Inflammatory macrophage treated with lipopolysaccharide for 4 hours (primary cell): ENCODE results near the gene ZNF92.
"Not testable (repeated sequence)": the region's sequence is repeated elsewhere in the genome, so short reads cannot be mapped to it uniquely, and the experiment has no call there.

Experiments
- DNase-seq: peaks from one replicate; pipeline ENCODE4 v3.0.0-alpha.2; 2020

Gene ZNF92

DNA sequence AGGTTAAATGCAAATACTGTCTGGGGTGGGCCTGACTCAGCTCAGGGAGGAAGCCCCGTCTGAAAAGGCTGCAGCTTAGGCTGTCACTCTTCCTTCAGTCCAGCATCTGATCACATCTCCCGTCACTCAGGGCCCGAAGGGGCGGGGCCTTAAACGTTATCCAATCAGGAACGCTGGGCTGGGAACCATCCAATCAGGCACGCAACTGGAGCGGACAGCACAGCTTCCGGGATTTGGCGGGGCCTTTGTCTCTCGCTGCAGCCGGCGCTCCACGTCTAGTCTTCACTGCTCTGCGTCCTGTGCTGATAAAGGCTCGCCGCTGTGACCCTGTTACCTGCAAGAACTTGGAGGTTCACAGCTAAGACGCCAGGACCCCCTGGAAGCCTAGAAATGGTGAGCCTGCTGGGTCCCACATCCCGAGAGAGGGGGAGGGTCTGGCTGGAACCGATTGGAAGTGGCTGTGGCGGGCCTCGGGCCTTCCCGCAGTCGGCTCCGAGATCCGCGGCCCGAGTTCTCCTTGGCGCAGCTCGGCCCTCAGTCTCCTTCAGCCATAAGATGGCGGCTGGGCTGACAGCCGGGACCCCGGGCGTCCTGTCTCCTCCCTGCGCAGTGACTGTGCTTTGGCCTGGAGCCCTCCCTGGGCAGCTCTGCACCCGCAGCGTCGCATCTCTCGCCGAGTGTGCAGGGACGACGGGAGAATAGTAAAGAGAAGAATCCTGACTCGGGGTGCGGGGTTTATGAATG lies at the start of gene ZNF92:
Gene ZNF92 (plus strand): TSS at position 248 of the 744 bp plus-strand sequence. CDS start 143 bp downstream, at position 391.
- DNase-seq = peak; percentile 97

DNA sequence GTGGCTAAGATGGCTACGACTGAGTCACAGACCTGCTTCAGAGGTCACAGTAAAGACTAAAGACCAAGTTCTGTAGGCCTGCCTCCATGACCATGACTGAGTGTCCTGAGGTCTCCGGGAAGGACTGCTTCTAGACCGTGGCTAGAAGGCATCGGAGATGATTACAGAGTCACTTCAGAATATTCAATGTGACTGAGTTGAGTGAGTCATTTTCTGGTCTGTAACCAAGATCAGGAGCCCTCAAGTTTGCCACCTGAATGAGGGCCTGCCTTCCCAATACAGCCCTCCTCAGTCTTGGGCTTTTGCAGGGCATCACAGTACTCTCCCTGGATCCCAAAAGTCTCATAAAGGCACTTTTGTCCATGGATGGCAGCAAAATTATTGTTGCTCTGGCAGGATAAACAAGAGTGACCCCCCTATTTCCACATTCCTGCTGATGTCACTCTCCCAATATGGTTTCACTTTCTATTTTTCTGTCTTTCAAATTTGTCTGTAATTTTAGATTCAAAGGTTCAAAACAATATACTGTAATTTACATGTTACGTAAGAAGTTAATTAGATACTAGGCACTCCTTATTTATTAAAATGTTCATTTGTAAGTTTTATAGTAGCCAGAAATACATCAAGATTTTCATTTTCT lies 47.7 kb upstream of the ZNF92 start:
- DNase-seq = peak; percentile 4

DNA sequence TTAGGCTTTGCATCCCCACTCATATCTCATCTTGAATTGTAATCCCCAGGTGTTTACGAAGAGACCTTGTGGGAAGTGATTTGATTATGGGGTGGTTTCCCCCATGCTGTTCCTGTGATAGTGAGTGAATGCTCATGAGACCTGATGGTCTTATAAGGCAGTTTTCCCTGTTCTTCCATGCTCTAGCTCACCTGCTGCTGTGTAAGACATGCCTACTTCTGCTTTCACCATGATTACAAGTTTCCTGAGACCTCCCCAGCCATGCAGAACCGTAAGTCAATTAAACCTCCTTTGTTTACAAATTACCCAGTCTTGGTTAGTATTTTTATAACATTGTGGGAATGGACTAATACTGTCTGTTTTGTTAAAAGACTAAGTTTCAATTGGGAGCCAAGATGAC lies 35.3 kb upstream of the ZNF92 start:
- DNase-seq = no peak

DNA sequence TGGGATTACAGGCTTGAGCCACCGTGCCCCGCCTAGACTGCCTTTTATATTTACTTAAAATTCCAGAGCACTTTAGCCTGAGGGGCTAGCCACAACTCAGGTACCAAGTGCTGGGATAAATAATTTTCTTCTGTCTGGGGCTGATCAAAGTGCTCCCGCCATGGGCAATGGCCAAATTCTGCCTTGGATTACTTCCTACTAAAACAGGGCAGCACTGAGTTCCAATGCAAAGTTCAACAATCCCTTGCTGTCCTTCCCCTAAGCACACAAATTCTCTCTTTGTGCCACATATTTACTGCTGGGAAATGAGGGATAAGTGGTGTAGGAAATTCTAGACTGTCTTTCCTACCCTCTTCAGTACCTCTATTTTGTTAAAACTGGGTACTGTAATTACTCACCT lies 34.4 kb upstream of the ZNF92 start:
- DNase-seq = no peak

DNA sequence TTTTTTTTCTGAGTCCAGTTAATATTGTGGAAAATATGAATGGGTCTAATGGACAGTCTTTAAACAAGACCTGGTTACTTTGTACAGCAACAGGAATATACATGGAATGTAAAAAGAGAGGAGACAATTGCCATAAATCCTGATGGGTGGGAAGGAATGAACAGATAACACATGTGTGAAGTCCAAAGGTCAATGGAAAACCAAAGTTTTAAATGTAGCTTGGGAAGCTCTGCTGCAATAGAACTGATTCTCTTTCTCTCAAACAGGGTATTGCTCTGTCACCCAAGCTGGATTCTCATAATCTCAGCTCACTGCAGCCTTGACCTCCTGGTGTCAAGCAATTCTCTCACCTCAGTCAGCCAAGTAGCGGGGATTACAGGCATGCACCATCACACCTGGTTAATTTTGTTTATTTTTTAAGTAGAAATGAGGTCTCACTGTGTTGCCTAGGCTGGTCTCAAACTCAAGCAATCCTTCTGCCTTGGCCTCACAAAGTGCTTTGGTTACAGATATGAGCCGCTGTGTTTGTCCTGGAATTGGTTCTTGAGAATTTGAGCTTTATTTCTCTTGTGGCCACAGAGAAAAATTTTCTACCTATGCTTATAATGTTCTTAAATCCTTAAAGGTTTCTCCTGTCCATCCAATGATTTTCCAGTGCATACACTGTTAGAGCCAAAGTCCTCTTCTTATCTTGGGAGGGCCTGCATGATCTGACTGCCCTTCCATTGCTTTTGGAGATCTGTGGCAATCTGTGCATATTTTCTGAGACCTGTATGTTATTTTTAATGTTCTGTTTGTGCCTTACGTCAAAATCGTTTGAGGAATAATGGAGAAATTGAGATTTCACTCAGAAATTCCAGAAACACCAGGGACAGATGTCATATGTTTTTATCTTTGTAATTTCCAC lies 30.7 kb upstream of the ZNF92 start:
- DNase-seq = no peak

DNA sequence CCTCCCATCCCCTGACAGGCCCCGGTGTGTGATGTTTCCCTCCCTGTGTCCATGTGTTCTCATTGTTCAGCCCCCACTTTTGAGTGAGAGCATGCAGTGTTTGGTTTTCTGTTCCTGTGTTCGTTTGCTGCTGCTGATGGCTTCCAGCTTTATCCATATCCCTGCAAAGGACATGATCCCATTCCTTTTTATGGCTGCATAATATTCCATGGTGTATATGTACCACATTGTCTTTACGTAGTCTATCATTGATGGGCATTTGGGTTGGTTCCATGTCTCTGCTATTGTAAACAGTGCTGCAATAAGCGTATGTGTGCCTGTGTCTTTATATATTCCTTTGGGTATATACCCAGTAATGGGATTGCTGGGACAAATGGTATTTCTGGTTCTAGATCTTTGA lies 29.1 kb upstream of the ZNF92 start:
- DNase-seq = not testable (repeated sequence)

DNA sequence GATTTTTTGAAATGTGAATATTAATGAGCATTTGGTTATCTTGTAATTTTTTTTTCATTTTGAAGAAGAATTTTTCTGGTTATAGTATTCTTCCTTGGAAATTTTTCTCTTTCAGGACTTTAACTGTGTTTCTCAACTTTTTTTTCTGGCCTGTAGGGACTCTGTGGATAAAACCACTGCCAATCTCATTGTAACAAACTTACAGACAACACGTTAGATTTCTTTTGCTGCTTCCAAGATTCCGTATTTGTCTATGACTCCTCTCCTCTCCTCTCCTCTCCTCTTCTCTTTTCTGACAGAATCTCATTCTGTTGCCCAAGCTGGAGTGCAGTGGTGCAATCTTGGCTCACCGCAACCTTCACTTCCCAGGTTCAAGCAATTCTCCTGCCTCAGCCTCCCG lies 19.4 kb upstream of the ZNF92 start:
- no peak for DNase-seq

DNA sequence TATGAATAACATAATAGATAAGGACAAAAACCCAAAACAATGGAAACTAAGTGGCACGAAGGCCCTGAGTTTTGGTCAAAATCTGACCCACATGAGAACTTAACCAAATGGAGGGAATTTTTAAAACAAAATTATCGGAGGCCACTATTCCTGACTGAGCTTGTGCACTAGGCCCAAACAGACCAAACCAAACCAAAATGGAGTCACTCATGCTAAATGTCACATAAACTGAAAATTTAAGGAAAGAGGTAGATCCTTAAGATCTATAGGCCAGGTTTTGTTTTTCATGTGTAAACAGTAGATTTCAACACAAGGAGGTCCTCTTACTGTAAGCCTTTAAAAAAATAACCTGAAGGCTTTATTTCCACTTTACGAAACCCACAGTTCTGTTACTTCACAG lies 3.8 kb upstream of the ZNF92 start:
- no peak for DNase-seq

DNA sequence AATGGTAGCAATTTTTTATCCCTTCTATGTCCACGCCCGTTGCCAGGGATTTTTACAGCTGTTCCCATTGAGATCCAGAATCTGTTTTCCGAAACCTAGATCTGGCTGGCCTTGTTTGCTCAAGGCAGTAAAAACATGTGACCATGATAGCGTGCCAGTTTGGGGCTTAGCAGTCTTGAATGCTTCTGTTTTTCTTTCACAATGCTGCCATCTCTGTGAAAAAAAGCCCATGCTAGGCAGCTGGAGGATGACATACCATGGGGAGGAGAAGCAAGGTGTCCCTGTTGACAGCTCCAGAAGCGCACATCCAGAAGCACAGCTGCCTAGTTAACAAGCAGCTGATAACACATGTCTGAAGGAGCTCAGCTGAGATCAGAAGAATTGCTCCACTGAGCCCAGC lies 2.2 kb upstream of the ZNF92 start:
- no peak for DNase-seq

DNA sequence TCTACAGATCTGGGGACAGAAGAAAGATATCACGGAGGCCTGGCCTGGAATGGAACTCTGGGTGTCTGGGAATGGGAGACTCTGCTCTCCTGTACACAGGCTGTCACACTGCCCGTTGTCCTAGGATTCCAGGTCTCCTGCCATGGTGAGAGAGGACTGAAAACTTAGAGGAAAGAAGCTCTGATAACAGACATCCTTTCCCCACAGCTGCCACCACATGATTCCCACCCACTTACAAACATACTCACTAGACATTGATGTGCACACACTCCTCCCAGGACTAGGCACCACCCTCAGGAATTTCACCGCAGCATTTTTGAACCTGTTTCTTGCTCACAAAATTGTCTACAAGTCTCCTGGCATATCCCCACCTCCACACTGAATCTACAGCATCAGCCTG lies 5.7 kb downstream of the ZNF92 start:
- no peak for DNase-seq

DNA sequence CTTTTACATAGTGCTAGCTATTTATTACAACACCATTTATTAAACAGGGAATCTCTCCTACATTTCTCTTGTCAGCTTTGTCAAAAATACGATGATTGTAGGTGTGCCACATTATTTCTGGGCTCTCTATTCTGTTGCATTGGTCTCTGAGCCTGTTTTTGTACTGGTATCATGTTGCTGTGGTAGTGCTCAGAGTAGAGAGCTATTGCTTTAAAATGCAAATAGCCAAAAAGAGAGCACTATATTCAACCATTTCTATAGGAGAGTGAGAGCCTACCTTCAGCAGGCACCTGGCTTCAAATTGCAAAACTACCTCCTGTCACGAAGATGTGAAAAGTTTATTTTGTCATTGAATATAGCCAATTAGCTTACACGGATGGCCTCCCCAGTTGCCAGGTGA lies 8.1 kb downstream of the ZNF92 start:
- DNase-seq = no peak

DNA sequence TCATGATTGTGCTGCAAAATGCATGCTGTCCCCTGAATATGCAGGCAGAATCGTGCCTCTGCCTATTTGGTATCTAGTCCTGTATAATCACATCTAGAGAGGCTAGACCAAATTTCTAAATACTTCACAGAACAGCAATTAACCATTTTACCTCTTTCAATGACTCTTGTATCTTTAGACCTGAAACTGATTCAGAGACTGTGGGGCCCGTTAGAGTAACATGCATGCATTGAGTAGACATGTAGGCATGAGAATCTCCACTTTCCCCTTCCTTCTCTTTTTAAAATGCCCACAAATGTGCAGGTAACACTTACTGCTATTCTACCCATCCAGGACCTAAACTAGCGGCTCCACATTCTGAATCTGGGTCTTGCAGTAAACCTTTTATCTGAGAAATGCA lies 8.8 kb downstream of the ZNF92 start:
- DNase-seq = no peak

DNA sequence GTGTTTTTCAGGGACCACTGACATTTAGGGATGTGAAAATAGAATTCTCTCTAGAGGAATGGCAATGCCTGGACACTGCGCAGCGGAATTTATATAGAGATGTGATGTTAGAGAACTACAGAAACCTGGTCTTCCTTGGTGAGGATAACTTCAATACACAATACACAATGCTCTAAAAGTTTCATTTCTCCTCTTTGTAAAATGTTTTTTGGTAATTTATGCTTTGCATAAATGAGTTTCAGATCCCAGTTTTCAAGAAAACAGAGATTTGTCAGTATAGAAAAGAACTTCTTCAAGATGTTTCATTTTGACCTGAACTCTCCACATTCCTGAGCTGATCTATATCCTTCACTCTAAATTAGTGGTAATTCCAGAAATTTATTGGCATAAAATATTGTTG lies 14.2 kb downstream of the ZNF92 start:
- DNase-seq = no peak

DNA sequence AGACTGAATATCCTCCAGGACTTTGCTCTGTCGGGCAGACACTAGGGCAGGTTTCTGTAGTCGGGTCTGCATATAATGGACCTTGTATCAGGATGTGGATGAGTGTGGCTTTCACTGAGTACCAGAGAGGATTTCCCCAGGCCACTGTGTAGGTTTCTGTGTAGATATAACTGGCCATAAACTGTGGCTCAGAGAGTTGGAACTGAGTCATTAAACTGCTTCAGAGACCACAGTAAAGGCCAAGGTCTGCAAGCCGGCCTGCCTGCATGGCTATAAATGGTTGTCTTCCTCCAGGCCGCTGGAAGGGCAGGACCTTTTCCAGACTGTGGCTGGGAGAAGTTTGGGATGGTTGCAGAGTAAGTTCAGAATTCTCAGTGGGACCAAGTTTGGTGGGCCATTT lies 16.9 kb downstream of the ZNF92 start:
- no peak for DNase-seq

DNA sequence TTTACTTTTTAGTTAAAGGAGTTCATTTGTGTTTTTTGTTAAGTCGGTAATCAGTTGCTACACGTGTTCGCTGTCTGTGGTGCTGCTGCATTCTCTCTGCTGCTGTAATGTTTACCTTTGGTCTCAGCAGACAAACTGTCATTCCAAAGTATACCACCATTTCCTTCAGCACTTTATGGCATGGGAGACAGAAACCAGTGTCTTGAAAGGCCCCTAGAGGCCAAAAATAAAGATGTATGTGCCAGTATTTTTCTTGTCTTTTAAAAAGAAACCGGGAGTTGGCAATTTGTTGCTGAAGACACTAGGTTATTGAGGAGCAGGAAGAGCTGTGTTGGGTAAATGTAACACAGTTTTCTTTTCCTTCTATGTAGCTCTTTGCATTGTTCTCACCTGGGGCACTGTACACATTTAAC lies 24.1 kb downstream of the ZNF92 start:
- DNase-seq = no peak

DNA sequence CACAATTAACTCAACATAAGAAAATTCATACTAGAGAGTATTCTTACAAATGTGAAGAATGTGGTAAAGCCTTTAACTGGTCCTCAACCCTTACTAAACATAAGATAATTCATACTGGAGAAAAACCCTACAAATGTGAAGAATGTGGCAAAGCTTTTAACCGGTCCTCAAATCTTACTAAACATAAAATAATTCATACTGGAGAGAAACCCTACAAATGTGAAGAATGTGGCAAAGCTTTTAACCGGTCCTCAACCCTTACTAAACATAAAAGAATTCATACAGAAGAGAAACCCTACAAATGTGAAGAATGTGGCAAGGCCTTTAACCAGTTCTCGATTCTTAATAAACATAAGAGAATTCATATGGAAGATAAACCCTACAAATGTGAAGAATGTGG lies 25.0 kb downstream of the ZNF92 start:
- DNase-seq = not testable (repeated sequence)

DNA sequence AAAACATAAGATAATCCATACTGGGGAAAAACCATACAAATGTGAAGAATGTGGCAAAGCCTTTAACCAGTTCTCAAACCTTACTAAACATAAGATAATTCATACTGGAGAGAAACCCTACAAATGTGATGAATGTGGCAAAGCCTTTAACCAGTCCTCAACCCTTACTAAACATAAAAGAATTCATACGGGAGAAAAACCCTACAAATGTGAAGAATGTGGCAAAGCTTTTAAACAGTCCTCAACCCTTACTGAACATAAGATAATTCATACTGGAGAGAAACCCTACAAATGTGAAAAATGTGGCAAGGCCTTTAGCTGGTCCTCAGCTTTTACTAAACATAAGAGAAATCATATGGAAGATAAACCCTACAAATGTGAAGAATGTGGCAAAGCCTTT lies 25.4 kb downstream of the ZNF92 start:
- not testable (repeated sequence) for DNase-seq

DNA sequence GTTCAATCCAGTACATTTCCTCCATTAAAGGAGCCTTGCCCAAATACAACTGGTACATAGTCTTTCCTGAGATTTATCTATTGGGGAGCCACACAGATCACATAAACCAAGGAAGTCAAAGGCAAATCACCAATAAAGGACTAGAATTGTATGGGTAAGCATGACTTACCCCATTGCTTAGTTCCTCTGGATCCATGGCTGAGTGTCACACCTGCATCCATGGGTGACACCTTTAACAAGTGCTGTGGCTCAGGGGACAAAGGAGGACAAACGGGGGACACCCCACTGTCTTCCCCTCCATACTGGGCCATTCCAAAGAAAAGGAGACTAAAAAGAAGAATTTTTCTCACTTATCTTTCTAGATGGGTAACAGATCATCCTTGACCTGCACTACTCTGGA lies 30.4 kb downstream of the ZNF92 start:
- DNase-seq = no peak

DNA sequence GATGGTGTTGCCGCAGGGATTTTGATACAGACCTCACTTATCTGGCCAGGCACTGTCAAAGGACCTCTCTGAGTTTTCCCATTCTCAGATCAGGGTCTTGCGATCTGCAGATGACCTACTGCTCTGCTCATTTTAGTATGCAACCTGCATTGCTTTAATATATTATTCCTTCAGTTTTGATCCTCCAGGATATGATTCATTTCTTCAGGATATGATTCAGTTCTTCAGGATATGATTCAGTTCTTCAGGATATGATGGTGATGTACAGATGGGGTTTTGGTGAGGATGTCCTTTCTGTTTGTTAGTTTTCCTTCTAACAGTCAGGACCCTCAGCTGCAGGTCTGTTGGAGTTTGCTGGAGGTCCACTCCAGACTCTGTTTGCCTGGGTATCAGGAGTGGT lies 33.1 kb downstream of the ZNF92 start:
- not testable (repeated sequence) for DNase-seq

DNA sequence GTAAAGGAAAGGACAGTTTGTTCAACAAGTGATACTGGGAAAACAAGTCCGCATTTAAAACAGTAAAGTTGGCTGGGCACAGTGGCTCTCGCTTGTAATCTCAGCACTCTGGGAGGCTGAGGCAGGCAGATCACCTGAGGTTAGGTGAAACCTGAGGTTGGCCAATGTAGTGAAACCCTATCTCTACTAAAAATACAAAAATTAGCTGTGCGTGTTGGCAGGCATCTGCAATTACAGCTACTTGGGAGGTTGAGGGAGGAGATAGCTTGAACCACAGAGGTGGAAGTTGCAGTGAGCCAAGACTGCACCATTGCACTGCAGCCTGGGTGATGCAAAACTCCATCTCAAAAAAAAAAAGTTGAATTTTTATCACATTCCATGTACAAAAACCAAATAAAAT lies 35.7 kb downstream of the ZNF92 start:
- DNase-seq = no peak

DNA sequence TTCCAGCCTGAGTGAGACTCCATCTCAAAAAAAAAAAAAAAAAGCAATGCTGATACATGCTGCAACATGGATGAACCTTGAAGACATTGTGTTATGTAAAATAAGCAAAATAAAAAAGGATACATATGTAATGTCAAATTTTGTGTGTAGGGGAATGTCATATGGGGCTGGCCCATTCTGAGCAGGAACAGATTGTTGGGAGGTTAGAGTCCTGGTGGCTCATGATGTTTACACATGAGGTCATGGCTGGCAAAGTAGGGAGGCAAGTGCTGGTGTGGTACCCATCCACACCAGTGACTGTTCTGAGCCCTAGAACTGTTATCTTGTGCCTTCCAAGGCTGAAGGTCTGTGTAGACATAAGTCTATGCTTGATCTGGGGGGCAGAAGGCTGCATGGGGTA lies 37.6 kb downstream of the ZNF92 start:
- no peak for DNase-seq

DNA sequence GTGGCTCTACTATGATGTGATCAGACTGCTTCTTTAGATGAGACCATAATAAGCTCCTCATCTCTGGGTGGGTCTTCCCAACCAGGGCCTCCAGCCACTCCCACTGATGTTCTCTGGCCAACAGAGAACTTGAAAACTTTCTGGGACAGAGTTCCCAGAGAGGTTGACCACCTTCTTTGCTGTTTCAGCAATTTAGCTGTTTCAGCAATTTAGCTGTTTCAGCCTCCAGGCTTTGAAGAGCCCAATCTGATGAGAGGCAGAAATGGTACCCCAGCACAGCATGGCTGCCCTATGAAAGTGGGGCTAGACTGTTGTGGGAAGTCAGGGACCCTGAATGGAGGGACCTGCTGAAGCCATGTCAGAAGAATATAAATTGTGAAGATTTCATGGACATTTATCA lies 49.0 kb downstream of the ZNF92 start:
- no peak for DNase-seq

DNA sequence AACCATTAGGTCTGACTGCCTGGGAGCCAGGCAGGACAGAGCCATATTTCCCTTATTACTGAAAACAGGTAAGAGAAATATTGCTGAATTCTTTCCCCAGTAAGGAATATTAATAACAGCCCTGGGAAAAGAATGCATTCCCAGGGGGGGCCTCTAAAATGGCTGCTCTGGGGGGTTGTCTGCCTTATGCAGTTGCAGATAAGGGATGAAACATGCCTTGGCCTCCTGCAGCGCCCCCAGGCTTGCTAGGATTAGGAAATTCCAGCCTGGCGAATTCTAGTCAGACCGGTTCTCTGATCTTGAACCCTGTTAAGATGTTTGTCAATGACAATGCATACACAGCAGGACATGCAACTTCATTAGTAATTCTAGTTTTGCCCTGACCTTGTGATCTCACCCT lies 49.6 kb downstream of the ZNF92 start:
- DNase-seq = not testable (repeated sequence)
